Nephron (organoid): ENCODE data around the gene DAPK3.

Experiments
- H3K27ac Mint-ChIP-seq, 3 experiments: 2 replicates each; pipeline ENCODE4 v1.8.0; 2020; ENCODE audit warnings: mixed read lengths in 3 of 3, mild to moderate bottlenecking in 2 of 3, moderate library complexity in 1 of 3
- H3K27me3 Mint-ChIP-seq: 2 replicates; pipeline ENCODE4 v1.8.0; 2021; ENCODE audit warnings: low read depth, mild to moderate bottlenecking, moderate library complexity, mixed read lengths
- H3K36me3 Mint-ChIP-seq: 2 replicates; pipeline ENCODE4 v1.8.0; 2020; ENCODE audit warnings: low read depth, mixed read lengths
- H3K4me1 Mint-ChIP-seq: 2 replicates; pipeline ENCODE4 v1.8.0; 2020; ENCODE audit warnings: mixed read lengths
- H3K4me3 Mint-ChIP-seq, 3 experiments: 2 replicates each; pipeline ENCODE4 v1.8.0; 2020; ENCODE audit warnings: mild to moderate bottlenecking in 3 of 3, mixed read lengths in 3 of 3, moderate library complexity in 2 of 3
- H3K9me3 Mint-ChIP-seq: 2 replicates; pipeline ENCODE4 v1.8.0; 2020; ENCODE audit warnings: mixed read lengths
- CTCF ChIP-seq, 3 experiments: fragments of 200-600 bp; sonication (generic); IDR thresholded peaks; one replicate each; pipeline ENCODE4 v1.5.0; 2021; ENCODE audit warnings: antibody characterized with exemption in 3 of 3; ENCODE audit not compliant: unreplicated experiment in 3 of 3

The DAPK3 gene

GRCh38 chr19:3919793-3920192 is 51.1 kb downstream of the DAPK3 start:
- no peak overlapping the region for H3K4me3 Mint-ChIP-seq
- no peaks in the 10 kb centered on the region for H3K4me1 Mint-ChIP-seq
- no peak for TF ChIP-seq CTCF (IDR thresholded peaks at IDR 0.05; ENCODE audit: unreplicated experiment in 3 of 3)
- peaks cover 15% of the 10 kb centered on the region for H3K9me3 Mint-ChIP-seq
- H3K27ac Mint-ChIP-seq: no peak overlapping the region
- H3K36me3 Mint-ChIP-seq: no peaks in the 10 kb centered on the region
- H3K27me3 Mint-ChIP-seq: no peaks in the 10 kb centered on the region

- Mint-ChIP-seq H3K27ac (no peak overlapping the region), H3K4me3 (no peak overlapping the region), H3K9me3 (peaks cover 5% of the 10 kb centered on the region), H3K27me3 (peaks cover 7% of the 10 kb centered on the region), H3K36me3 (no peaks in the 10 kb centered on the region), H3K4me1 (no peaks in the 10 kb centered on the region)
- no peak for TF ChIP-seq CTCF (IDR thresholded peaks at IDR 0.05; ENCODE audit: unreplicated experiment in 3 of 3)
Observed at GRCh38 chr19:3916033-3916432, 54.9 kb downstream of the DAPK3 start.

- peaks cover 7% of the 10 kb centered on the region for H3K27me3 Mint-ChIP-seq
- no peak for TF ChIP-seq CTCF (IDR thresholded peaks at IDR 0.05; ENCODE audit: unreplicated experiment in 3 of 3)
- H3K4me1 Mint-ChIP-seq: no peaks in the 10 kb centered on the region
- no peaks in the 10 kb centered on the region for H3K36me3 Mint-ChIP-seq
- H3K4me3 Mint-ChIP-seq: no peak overlapping the region
- H3K27ac Mint-ChIP-seq: no peak overlapping the region
- H3K9me3 Mint-ChIP-seq: peaks cover 8% of the 10 kb centered on the region
Observed at GRCh38 chr19:3914199-3914598, 56.7 kb downstream of the DAPK3 start.

GRCh38 chr19:3910105-3910504 is 60.8 kb downstream of the DAPK3 start:
- no peak for TF ChIP-seq CTCF (IDR thresholded peaks at IDR 0.05; ENCODE audit: unreplicated experiment in 3 of 3)
- H3K4me3 Mint-ChIP-seq: no peak overlapping the region
- H3K4me1 Mint-ChIP-seq: no peaks in the 10 kb centered on the region
- no peak overlapping the region for H3K27ac Mint-ChIP-seq
- H3K36me3 Mint-ChIP-seq: no peaks in the 10 kb centered on the region
- H3K27me3 Mint-ChIP-seq: peaks cover 11% of the 10 kb centered on the region
- H3K9me3 Mint-ChIP-seq: peaks cover 9% of the 10 kb centered on the region
